T-helper 9 cell (primary cell): ENCODE results near the gene GK2.

Experiments used
- DNase-seq: peaks from one replicate; pipeline ENCODE4 v3.0.0-alpha.2; 2020

The GK2 gene

GRCh38 chr4:79381161-79381560, 26.9 kb downstream of the GK2 start:
- DNase-seq = no peak

DNA sequence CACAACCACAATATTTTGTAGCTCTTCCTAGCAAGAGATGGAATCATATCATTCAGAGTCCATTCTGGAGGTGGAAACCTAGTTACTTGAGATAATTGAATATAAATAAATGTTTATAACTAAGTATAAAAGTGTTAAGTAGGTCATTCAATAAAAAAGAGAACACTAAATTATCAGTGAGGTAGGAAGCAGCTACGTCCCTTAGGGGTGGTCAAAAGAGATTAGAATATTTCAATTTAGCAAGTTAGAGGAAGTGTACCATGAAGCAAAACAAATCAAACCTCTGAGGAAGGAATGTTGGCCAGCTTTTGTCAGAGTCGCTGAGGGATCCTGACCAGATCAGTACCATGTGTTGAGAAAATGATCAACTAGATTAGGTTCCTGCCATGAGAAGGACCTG, 38.0 kb downstream of the GK2 start:
- DNase-seq = no peak

GRCh38 chr4:79367096-79367495, 40.9 kb downstream of the GK2 start:
- no peak for DNase-seq

DNA sequence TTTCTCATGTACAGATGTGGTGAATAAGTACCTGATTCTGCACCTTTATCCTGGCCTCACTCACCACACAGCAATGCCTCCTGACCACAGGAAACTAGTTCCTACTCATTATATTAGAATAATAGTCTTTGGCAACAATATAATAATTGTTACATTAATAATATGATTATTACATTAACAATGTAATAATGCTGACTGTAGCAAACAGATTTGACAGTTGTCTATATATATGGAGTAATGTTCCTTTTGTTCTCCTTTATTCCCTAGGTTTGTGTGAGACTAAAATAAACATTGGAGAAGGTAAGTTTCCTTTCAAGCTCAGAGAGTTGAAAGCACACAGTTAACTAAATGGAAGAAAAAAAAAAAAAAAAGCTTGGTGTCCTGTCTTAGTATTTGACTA, 41.6 kb downstream of the GK2 start:
- DNase-seq = no peak

DNA sequence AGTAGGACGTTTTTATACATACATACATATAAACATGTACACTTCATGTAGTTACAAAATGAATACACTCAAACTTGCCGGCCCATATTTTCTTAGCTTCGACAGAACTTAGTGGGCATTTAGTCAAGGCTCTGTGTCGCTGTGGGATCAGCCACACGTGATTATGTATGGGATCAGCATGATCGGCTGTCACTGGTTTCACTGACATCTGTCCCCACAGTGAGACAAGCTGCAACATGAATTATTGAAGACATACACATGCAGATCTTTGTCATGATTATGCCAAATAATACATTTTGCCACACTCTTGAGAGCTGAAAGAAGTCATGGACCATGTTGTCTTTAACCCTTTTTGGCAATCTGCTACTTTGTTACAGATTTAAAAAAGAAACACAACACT, 44.0 kb downstream of the GK2 start:
- DNase-seq = no peak

DNA sequence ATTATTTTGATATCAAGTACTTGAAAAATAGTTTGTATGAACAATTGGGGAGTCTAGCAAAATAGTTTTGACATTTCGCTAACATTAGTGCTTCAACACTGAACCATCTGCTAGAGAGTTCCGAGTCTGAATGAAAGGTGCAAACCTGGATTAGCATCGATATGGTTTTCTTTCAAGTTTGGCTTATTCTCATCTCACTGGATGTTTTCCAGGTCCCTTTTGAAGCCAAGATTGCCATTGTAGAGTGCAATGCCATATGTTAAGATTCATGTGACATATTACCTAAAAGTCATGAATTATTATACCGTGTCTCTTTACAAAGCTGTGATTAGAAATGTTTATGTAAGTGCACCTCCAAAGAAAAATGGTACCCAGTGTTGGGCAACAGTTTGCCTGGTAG, 45.4 kb downstream of the GK2 start:
- no peak for DNase-seq

DNA sequence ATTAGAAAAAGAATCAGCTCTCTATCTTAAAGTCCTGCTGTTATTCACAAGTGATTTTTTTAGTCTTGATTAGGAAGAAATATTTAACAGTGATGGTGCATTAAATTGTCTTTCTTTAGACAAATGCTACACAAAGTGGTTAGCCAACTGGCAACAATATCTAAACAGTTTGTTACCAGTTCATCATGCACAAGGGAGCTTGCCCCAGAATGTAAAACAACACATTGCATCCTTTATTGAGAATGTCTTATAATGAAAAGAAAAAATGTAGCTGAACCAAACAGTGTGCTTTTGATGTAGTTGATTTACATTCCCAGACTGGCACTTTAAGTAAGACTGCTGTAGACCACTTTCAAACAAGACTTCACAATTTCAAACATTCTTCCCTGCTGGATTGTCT, 48.0 kb downstream of the GK2 start:
- no peak for DNase-seq

DNA sequence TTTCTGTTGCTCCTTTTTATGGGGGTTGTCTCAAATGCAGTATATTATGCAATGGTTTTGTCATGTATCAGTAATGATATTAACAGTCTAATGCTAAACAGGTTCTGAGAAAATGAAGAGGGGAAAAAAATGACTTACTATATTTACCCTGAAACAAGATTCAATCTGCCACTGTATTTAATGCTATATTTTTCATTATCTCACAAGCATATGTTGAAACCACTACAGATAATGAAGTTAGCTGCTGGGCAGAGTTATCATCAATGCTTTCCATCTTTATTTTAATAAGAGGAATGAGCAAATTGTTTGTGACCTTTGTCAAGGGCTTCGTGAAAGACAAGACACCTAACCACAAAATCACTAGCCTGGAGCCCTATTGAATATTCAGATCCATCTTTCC, 49.6 kb downstream of the GK2 start:
- no peak for DNase-seq

DNA sequence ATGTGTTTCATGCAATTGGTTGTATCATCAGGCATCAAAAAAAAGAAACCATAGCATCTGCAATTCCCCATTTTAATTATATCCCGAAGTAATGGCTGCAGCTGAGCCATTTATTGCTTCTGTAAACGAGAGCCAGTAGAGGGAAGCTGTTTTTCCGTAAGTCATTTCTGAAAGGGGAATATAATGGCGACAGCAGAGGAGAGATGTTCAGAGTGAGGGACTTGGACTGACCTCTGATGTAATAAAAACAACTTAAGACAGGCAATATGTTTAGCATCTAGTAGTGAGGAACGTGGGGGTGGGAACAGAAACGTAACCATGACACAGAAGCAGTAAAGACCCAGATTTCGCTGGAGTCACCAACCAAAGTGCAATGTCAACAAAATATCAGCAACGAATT, 50.7 kb downstream of the GK2 start:
- no peak for DNase-seq
